Body of pancreas (tissue), 4 donors: ENCODE measurements around the gene ARHGEF3. TPM values are rescaled to one million over a fixed set of nuclear protein-coding genes. Genes with fewer than 3 reads are reported as not detected.
"Not testable (repeated sequence)": the region's sequence is repeated elsewhere in the genome, so short reads cannot be mapped to it uniquely, and the experiment has no call there.

Source experiments
- ATAC-seq: fragments of 150-250 bp; one replicate; pipeline ENCODE4 v1.9.1; 2016
- DNase-seq, 4 donors: peaks; one replicate each; pipeline ENCODE4 v3.0.0-alpha.2; 2019
- H3K27ac ChIP-seq, 4 donors: fragments of 200-600 bp; sonication (generic); 1 replicate in 3 of 4; 2 replicates in 1 of 4; pipeline versions ENCODE4 v1.5.1 to v1.6.1; 2016 to 2019; ENCODE audit warnings: mild to moderate bottlenecking in 1 of 4, mixed read lengths in 1 of 4, moderate library complexity in 1 of 4
- H3K27me3 ChIP-seq, 2 donors: fragments of 200-600 bp; sonication (generic); one replicate each; pipeline ENCODE4 v1.6.0; 2016; ENCODE audit warnings: mild to moderate bottlenecking in 1 of 2
- H3K36me3 ChIP-seq, 2 donors: fragments of 200-600 bp; sonication (generic); replicated peaks in 1 of 2; 2 replicates each; pipeline ENCODE4 v1.5.1; 2016; ENCODE audit warnings: low read depth in 2 of 2; ENCODE audit not compliant: insufficient read depth in 1 of 2
- H3K4me1 ChIP-seq: fragments of 200-600 bp; sonication (generic); one replicate; pipeline ENCODE4 v1.6.0; 2016
- H3K4me3 ChIP-seq, 2 donors: fragments of 200-600 bp; sonication (generic); 1 replicate in 1 of 2; 2 replicates in 1 of 2; pipeline ENCODE4 v1.5.1; 2016 to 2019
- H3K9me3 ChIP-seq, 3 donors: fragments of 200-600 bp; sonication (generic); 1 replicate in 2 of 3; 2 replicates in 1 of 3; pipeline ENCODE4 v1.5.1; 2016
- POLR2A ChIP-seq, 3 donors: fragments of 450-650 bp; IDR thresholded peaks; one replicate each; pipeline ENCODE4 v1.6.1; 2016; ENCODE audit warnings: antibody characterized with exemption in 3 of 3, mild to moderate bottlenecking in 2 of 3
- WGBS, 2 donors: methylation state at CpG; one replicate each; pipeline ENCODE4 v1.1.5; 2017; 5-methylcytosine and 5-hydroxymethylcytosine counted together
- intact Hi-C: fragments of 100-400 bp; cut with DNase I; formaldehyde crosslinking; loops from one replicate; pipeline ENCODE4 v1.15.1; 2023
- total RNA-seq, 2 donors: library from RNA; depleted of rRNA; stranded (reverse); fragments of >200 nt; gene quantifications; one replicate each; pipeline ENCODE4 v1.1.0, GENCODE V29; 2016
- TF ChIP-seq, protein P1 (sequence below), 7 experiments: fragments of 450-650 bp in 4 of 7; fragments of 200-600 bp in 3 of 7; sonication (generic) in 3 of 7; IDR thresholded peaks; one replicate each; pipeline ENCODE4 v1.5.1; 2016 to 2019; ENCODE audit warnings: antibody characterized with exemption in 7 of 7

Gene ARHGEF3
- total RNA-seq, 2 donors from 2014 or later: 27.4 to 38.7 TPM

DNA sequence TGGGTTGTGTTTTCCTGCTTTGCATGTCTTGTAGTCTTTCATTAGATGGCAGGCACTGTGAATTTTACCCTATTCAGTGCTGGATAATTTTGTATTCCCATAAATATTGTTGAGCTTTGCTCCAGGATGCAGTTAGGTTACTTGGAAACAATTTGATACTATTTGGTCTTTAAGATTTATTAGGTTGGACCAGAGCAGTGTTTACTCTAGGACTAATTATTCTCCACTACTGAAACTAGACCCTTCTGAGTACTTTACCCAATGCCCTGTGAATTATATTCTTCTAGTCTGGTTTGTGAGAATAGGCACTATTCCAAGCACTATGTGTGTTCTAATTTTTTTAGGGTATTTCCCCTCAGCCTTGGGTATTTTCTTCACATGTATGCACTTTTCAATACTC is 80.9 kb downstream of the ARHGEF3 start:
- Histone ChIP-seq H3K36me3 (peaks cover 0 to 8% of the 10 kb centered on the region in 2 donors), H3K4me1 (peaks cover 5% of the 10 kb centered on the region), H3K27ac (peak overlapping the region in 1 of 4 donors; percentile 16), H3K9me3 (no peaks in the 10 kb centered on the region), H3K4me3 (no peak overlapping the region), H3K27me3 (no peaks in the 10 kb centered on the region)
- intact Hi-C loops: no loop called here
- no peak for DNase-seq
- no peak for ATAC-seq
- TF ChIP-seq, protein P1, sequence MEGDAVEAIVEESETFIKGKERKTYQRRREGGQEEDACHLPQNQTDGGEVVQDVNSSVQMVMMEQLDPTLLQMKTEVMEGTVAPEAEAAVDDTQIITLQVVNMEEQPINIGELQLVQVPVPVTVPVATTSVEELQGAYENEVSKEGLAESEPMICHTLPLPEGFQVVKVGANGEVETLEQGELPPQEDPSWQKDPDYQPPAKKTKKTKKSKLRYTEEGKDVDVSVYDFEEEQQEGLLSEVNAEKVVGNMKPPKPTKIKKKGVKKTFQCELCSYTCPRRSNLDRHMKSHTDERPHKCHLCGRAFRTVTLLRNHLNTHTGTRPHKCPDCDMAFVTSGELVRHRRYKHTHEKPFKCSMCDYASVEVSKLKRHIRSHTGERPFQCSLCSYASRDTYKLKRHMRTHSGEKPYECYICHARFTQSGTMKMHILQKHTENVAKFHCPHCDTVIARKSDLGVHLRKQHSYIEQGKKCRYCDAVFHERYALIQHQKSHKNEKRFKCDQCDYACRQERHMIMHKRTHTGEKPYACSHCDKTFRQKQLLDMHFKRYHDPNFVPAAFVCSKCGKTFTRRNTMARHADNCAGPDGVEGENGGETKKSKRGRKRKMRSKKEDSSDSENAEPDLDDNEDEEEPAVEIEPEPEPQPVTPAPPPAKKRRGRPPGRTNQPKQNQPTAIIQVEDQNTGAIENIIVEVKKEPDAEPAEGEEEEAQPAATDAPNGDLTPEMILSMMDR (IDR thresholded peaks at IDR 0.05): no peak
- no peak for TF ChIP-seq POLR2A (IDR thresholded peaks at IDR 0.05)

DNA sequence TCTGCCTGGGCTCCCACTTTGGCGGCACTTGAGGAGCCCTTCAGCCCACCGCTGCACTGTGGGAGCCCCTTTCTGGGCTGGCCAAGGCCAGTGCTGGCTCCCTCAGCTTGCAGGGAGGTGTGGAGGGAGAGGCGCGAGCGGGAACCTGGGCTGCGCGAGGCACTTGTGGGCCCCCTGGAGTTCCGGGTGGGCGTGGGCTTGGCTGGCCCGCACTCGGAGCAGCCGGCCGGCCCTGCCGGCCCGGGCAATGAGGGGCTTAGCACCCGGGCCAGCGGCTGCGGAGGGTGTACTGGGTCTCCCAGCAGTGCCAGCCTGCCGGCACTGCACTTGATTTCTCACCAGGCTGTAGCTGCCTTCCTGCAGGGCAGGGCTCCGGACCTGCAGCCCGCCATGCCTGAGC is 82.9 kb downstream of the ARHGEF3 start:
- H3K27ac ChIP-seq, intact Hi-C loops, H3K9me3 ChIP-seq, H3K4me1 ChIP-seq, DNase-seq, H3K27me3 ChIP-seq, H3K36me3 ChIP-seq, H3K4me3 ChIP-seq, ATAC-seq: not testable (repeated sequence)
- WGBS, 2 donors: 95 to 100% methylated on average over 3 to 21 of the region's 21 CpGs

DNA sequence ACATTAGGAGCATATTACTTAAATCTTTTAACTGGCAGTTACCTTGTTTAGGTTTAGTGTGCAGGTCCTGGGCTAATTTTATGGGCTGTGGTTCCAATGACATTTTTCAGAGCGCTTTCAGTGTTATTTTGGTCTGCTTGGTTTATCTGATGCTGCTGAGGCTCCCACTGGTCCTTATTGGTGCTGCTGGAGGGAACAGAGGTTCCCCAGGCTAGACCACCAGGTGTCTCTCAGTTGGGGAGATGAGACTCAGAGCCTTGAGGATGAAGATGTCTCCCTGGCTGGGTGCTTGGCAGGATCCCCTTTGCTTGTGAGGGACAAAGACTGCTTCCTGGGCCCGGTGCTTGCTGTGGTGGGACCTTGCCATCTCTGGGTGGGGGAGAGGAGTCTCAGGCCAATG is 90.4 kb downstream of the ARHGEF3 start:
- no peaks in the 10 kb centered on the region for H3K36me3 ChIP-seq
- no peak overlapping the region for H3K4me3 ChIP-seq
- no peak for DNase-seq
- no peaks in the 10 kb centered on the region for H3K27me3 ChIP-seq
- no peaks in the 10 kb centered on the region for H3K4me1 ChIP-seq
- TF ChIP-seq, protein P1 (IDR thresholded peaks at IDR 0.05): no peak
- 88 to 100% methylated on average over 2 of the region's 2 CpGs for WGBS, 2 donors
- no peak overlapping the region for H3K27ac ChIP-seq
- no peak for ATAC-seq
- intact Hi-C loops: no loop called here
- H3K9me3 ChIP-seq: no peaks in the 10 kb centered on the region

DNA sequence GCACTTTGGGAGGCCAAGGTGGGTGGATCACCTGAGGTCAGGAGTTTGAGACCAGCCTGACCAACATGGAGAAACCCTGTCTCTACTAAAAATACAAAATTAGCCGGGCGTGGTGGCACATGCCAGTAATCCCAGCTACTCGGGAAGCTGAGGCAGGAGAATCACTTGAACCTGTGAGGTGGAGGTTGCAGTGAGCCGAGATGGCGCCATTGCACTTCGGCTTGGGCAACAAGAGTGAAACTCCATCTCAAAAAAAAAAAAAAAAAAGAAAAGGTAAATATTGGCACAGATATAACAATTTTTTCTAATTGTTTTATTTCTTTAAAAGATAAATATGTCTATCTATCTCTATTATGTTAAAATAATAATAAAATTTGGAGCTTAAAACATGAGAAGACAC is 94.3 kb downstream of the ARHGEF3 start:
- not testable (repeated sequence) for H3K36me3 ChIP-seq, ATAC-seq, H3K27ac ChIP-seq, H3K4me1 ChIP-seq, H3K27me3 ChIP-seq, H3K4me3 ChIP-seq, H3K9me3 ChIP-seq
- peak; percentile 47 to 66 (median 64) for DNase-seq
- intact Hi-C loops: loop anchor here (5.0 kb wide), 1 partner anchor 95 kb away; the partner anchor contains the start of gene ARHGEF3
- TF ChIP-seq, protein P1 (IDR thresholded peaks at IDR 0.05): peak in 4 of 7 experiments; percentile 6 to 65 (median 26)
- 50 to 55% methylated on average over 6 of the region's 6 CpGs for WGBS, 2 donors

DNA sequence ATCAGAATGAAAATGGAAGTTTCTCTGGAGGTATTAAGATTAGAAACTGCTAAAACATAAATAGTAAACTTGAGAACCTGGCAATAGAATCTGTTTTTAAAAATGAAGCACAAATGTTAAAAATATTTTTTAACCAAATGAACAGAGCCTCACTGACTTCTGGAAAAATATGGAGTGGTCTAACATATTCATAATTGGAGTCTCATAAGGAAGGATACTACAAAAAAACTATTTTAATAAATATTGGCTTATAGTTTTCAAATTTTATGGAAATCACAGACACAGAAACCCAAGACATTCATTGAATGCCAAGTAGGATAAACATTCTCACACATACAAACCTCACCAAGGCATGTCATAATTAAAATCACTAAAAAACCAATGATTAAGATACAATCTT is 95.1 kb downstream of the ARHGEF3 start:
- H3K4me1 ChIP-seq: peaks cover 3% of the 10 kb centered on the region
- no peak overlapping the region for H3K27ac ChIP-seq
- no peak for ATAC-seq
- intact Hi-C loops: loop anchor here (5.0 kb wide), 1 partner anchor 96 kb away; the partner anchor contains the start of gene ARHGEF3
- no peak for DNase-seq
- H3K4me3 ChIP-seq: no peak overlapping the region
- no peaks in the 10 kb centered on the region for H3K27me3 ChIP-seq
- no peak for TF ChIP-seq POLR2A (IDR thresholded peaks at IDR 0.05)
- TF ChIP-seq, protein P1 (IDR thresholded peaks at IDR 0.05): no peak
- H3K36me3 ChIP-seq: no peaks in the 10 kb centered on the region
- H3K9me3 ChIP-seq: no peaks in the 10 kb centered on the region
